Hepatocyte (in vitro differentiated cells): ENCODE data around the gene RANBP3L. TPM values are rescaled to one million over a fixed set of nuclear protein-coding genes. Genes with fewer than 3 reads are reported as not detected.
"Not testable (repeated sequence)": the region's sequence is repeated elsewhere in the genome, so short reads cannot be mapped to it uniquely, and the experiment has no call there.

Experiments
- DNase-seq: peaks from one replicate; pipeline ENCODE4 v3.0.0-alpha.2; 2016; ENCODE audit warnings: low spot score
- H2AFZ ChIP-seq: fragments of 200-600 bp; sonication (generic); 2 replicates; pipeline ENCODE4 v1.6.0; 2016; ENCODE audit warnings: antibody characterized with exemption, mild to moderate bottlenecking
- H3K27ac ChIP-seq: fragments of 200-600 bp; sonication (generic); 2 replicates; pipeline ENCODE4 v1.5.1; 2016; ENCODE audit warnings: mild to moderate bottlenecking
- H3K27me3 ChIP-seq: fragments of 200-600 bp; sonication (generic); 2 replicates; pipeline ENCODE4 v1.6.1; 2016
- H3K36me3 ChIP-seq: fragments of 200-600 bp; sonication (generic); replicated peaks from 2 replicates; pipeline ENCODE4 v1.5.1; 2016; ENCODE audit warnings: low read depth; ENCODE audit not compliant: insufficient read depth
- H3K4me1 ChIP-seq: fragments of 200-600 bp; sonication (generic); 2 replicates; pipeline ENCODE4 v1.5.1; 2016; ENCODE audit warnings: mild to moderate bottlenecking, moderate library complexity; ENCODE audit not compliant: insufficient read depth
- H3K4me2 ChIP-seq: fragments of 200-600 bp; sonication (generic); 2 replicates; pipeline ENCODE4 v1.6.0; 2016
- H3K4me3 ChIP-seq: fragments of 200-600 bp; sonication (generic); 2 replicates; pipeline ENCODE4 v1.5.1; 2016; ENCODE audit warnings: mild to moderate bottlenecking
- H3K79me2 ChIP-seq: fragments of 200-600 bp; sonication (generic); 2 replicates; pipeline ENCODE4 v1.6.0; 2017; ENCODE audit warnings: mild to moderate bottlenecking
- H3K9me2 ChIP-seq: fragments of 200-600 bp; sonication (generic); replicated peaks from 2 replicates; pipeline ENCODE4 v1.6.0; 2017; ENCODE audit warnings: mild to moderate bottlenecking; ENCODE audit not compliant: insufficient read depth
- H3K9me3 ChIP-seq: fragments of 200-600 bp; sonication (generic); 2 replicates; pipeline ENCODE4 v1.5.1; 2016; ENCODE audit warnings: low read depth, mild to moderate bottlenecking
- H4K20me1 ChIP-seq: fragments of 200-600 bp; sonication (generic); 2 replicates; pipeline ENCODE4 v1.6.0; 2016; ENCODE audit warnings: mild to moderate bottlenecking; ENCODE audit not compliant: insufficient read depth, poor library complexity, severe bottlenecking
- EZH2 ChIP-seq: fragments of 200-600 bp; sonication (generic); IDR thresholded peaks from 2 replicates; pipeline ENCODE4 v1.6.1; 2016; ENCODE audit warnings: antibody characterized with exemption, mild to moderate bottlenecking, borderline replicate concordance
- EZH2phosphoT487 ChIP-seq: fragments of 200-600 bp; sonication (generic); IDR thresholded peaks from one replicate; pipeline ENCODE4 v1.6.1; 2018; ENCODE audit warnings: antibody characterized with exemption, mild to moderate bottlenecking, low read depth, moderate library complexity; ENCODE audit not compliant: unreplicated experiment, severe bottlenecking
- WGBS: methylation state at CpG from one replicate; pipeline ENCODE4 v1.1.6; 2016; ENCODE audit warnings: low lambda C conversion rate; ENCODE audit errors: missing lambda C conversion rate; 5-methylcytosine and 5-hydroxymethylcytosine counted together
- polyA plus RNA-seq: library from polyadenylated mRNA; unstranded; fragments of >200 nt; fragmentation: Nextera tagmentation; extraction: Ambion mirVana; gene quantifications from 2 replicates; pipeline ENCODE4 v1.2.1, GENCODE V29; 2016
- total RNA-seq: library from RNA; depleted of rRNA; stranded (reverse); fragments of >200 nt; gene quantifications from 2 replicates; pipeline ENCODE4 v1.2.3, GENCODE V29; 2014
- TF ChIP-seq, protein P1 (sequence below): fragments of 200-600 bp; sonication (generic); IDR thresholded peaks from 2 replicates; pipeline ENCODE4 v1.5.1; 2016; ENCODE audit warnings: antibody characterized with exemption, mild to moderate bottlenecking; ENCODE audit not compliant: poor library complexity

Gene RANBP3L
- total and polyA plus RNA-seq, 2 experiments from 2014 or later: 0.28 to 6.5 TPM

DNA sequence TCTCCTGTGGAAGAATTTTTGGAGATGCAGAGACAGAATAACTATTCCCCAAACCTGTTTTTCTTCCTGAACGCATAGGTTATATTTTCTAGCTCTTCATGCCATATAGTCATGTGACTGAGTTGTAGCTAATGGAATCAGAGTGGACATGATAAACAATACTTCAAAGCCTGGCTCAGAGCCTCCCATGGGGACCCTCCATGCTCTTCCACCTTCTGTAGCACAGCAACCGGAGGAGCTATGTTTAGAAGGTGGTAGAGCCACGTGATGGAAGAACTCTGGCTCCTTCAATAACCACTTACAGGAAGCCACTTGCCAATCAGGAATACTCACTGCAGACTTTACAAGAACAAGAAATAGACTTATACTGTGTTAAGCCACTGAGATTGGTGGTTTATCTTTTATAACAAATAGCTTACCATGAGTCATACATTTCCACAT is 99.2 kb downstream of the RANBP3L start:
- Histone ChIP-seq H3K4me3 (no peak overlapping the region), H3K27me3 (no peaks in the 10 kb centered on the region), H3K9me2 (no peaks in the 10 kb centered on the region), H3K27ac (no peak overlapping the region), H4K20me1 (no peaks in the 10 kb centered on the region), H3K4me2 (no peak overlapping the region), H3K36me3 (no peaks in the 10 kb centered on the region), H2AFZ (no peak overlapping the region), H3K79me2 (no peaks in the 10 kb centered on the region), H3K4me1 (no peaks in the 10 kb centered on the region), H3K9me3 (no peaks in the 10 kb centered on the region)
- DNase-seq: no peak
- TF ChIP-seq, protein P1, sequence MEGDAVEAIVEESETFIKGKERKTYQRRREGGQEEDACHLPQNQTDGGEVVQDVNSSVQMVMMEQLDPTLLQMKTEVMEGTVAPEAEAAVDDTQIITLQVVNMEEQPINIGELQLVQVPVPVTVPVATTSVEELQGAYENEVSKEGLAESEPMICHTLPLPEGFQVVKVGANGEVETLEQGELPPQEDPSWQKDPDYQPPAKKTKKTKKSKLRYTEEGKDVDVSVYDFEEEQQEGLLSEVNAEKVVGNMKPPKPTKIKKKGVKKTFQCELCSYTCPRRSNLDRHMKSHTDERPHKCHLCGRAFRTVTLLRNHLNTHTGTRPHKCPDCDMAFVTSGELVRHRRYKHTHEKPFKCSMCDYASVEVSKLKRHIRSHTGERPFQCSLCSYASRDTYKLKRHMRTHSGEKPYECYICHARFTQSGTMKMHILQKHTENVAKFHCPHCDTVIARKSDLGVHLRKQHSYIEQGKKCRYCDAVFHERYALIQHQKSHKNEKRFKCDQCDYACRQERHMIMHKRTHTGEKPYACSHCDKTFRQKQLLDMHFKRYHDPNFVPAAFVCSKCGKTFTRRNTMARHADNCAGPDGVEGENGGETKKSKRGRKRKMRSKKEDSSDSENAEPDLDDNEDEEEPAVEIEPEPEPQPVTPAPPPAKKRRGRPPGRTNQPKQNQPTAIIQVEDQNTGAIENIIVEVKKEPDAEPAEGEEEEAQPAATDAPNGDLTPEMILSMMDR: no peak
- TF ChIP-seq EZH2 (no peak), EZH2phosphoT487 (no peak)
- 72% methylated on average over 3 of the region's 3 CpGs for WGBS

DNA sequence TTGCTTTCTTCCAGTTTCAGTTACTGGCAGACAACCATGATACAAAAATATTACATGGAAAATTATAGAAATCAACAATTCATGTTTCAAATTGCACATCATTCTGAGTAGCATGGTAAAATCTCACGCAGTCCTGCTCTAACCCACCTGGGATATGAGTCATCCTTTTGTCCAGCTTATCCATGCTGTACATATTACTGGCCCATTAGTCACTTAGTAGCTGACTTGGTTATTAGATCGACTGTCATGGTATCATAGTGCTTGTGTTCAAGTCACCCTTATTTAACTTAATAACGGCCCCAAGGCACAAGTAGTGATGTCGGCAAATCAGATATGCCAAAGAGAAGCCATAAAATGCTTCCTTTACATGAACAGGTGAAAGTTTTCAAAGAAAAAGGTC is 101.2 kb downstream of the RANBP3L start:
- H3K4me2 ChIP-seq: no peak overlapping the region
- H2AFZ ChIP-seq: no peak overlapping the region
- H4K20me1 ChIP-seq: no peaks in the 10 kb centered on the region
- H3K4me3 ChIP-seq: no peak overlapping the region
- no peaks in the 10 kb centered on the region for H3K79me2 ChIP-seq
- H3K4me1 ChIP-seq: no peaks in the 10 kb centered on the region
- H3K27me3 ChIP-seq: no peaks in the 10 kb centered on the region
- no peaks in the 10 kb centered on the region for H3K36me3 ChIP-seq
- H3K27ac ChIP-seq: no peak overlapping the region
- DNase-seq: no peak
- no peaks in the 10 kb centered on the region for H3K9me2 ChIP-seq
- no peaks in the 10 kb centered on the region for H3K9me3 ChIP-seq
- no peak for TF ChIP-seq EZH2phosphoT487
- TF ChIP-seq, protein P1: no peak
- no peak for TF ChIP-seq EZH2
- WGBS: 77% methylated on average over 4 of the region's 4 CpGs

DNA sequence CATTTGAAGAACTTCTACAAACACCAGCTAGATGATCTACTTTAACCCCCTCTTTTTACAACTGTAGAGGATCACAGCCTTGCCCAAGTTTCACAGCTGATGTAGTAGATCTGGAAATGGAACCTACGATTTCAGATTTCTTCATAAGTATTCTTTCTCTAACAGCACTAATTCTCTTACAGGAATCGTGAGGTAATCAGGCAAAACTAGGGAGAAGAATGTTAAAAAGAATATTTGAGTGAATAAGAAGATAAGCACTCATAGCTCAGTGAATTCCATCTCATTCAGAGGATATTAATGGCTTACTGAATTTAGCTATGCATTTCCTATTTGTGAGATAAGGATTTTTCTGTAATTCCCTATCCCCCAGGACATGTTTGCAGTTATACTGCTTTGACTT is 102.1 kb downstream of the RANBP3L start:
- Histone ChIP-seq H3K4me1 (no peaks in the 10 kb centered on the region), H3K36me3 (no peaks in the 10 kb centered on the region), H3K79me2 (no peaks in the 10 kb centered on the region), H3K9me2 (no peaks in the 10 kb centered on the region), H4K20me1 (no peaks in the 10 kb centered on the region), H3K4me2 (no peak overlapping the region), H3K9me3 (no peaks in the 10 kb centered on the region), H3K27ac (no peak overlapping the region), H2AFZ (no peak overlapping the region), H3K4me3 (no peak overlapping the region), H3K27me3 (no peaks in the 10 kb centered on the region)
- WGBS: 69% methylated on average over 2 of the region's 2 CpGs
- TF ChIP-seq, protein P1: no peak
- no peak for TF ChIP-seq EZH2
- no peak for TF ChIP-seq EZH2phosphoT487
- DNase-seq: no peak

GRCh38 chr5:36198783-36199182 is 102.9 kb downstream of the RANBP3L start:
- not testable (repeated sequence) for H3K4me3 ChIP-seq, H3K36me3 ChIP-seq, H4K20me1 ChIP-seq, H3K79me2 ChIP-seq, H3K27me3 ChIP-seq, H2AFZ ChIP-seq, DNase-seq, H3K4me1 ChIP-seq, H3K27ac ChIP-seq, H3K4me2 ChIP-seq, H3K9me2 ChIP-seq, H3K9me3 ChIP-seq
- 75% methylated on average over 1 of the region's 3 CpGs for WGBS

Other genes starting within 250 kb of the RANBP3L start
- gene UGT3A2, start 235.0 kb downstream of the RANBP3L start, total RNA-seq: 3.5 and 4.8 TPM in 2 replicates
- 1.8 and 5.1 TPM in 2 replicates for gene UGT3A2, start 235.0 kb downstream of the RANBP3L start, polyA plus RNA-seq
- gene LMBRD2, start 150.0 kb downstream of the RANBP3L start, total RNA-seq: 26.9 and 27.9 TPM in 2 replicates
- 3.2 and 4.5 TPM in 2 replicates for gene LMBRD2, start 150.0 kb downstream of the RANBP3L start, polyA plus RNA-seq
- 97.5 and 103 TPM in 2 replicates for gene SKP2, start 149.8 kb downstream of the RANBP3L start, total RNA-seq
- 55.5 and 64.6 TPM in 2 replicates for gene SKP2, start 149.8 kb downstream of the RANBP3L start, polyA plus RNA-seq
- gene NADK2, start 60.0 kb downstream of the RANBP3L start, total RNA-seq: 83.0 and 102 TPM in 2 replicates
- gene NADK2, start 60.0 kb downstream of the RANBP3L start, polyA plus RNA-seq: 33.8 and 43.1 TPM in 2 replicates